PFSK-1 (cell line): ENCODE results near the gene RNF215.

Source experiments
- FOXP2 ChIP-seq: optimal IDR thresholded peaks from 2 replicates; pipeline ENCODE3; 2011; ENCODE audit warnings: borderline replicate concordance, control low read depth, inconsistent platforms; ENCODE audit not compliant: insufficient read depth; ENCODE audit errors: extremely low read length, extremely low read depth
- POLR2AphosphoS5 ChIP-seq: IDR thresholded peaks from 2 replicates; pipeline ENCODE4 v1.6.1; 2012; ENCODE audit warnings: low read depth, mild to moderate bottlenecking, control low read depth, low read length, moderate library complexity
- REST ChIP-seq, 2 experiments: IDR thresholded peaks; 2 replicates each; pipeline versions ENCODE4 v1.6.1 to v1.8.0; 2011 to 2012; ENCODE audit warnings: low read depth in 2 of 2, low read length in 2 of 2, control low read depth in 1 of 2, inconsistent platforms in 1 of 2, mild to moderate bottlenecking in 1 of 2, moderate library complexity in 1 of 2; ENCODE audit not compliant: insufficient read depth in 1 of 2
- SIN3A ChIP-seq: IDR thresholded peaks from 2 replicates; pipeline ENCODE4 v1.6.1; 2012; ENCODE audit warnings: mild to moderate bottlenecking, low read length, moderate library complexity, borderline replicate concordance; ENCODE audit not compliant: insufficient read depth
- TAF1 ChIP-seq: IDR thresholded peaks from 2 replicates; pipeline ENCODE4 v1.6.1; 2012; ENCODE audit warnings: low read length, control low read depth, borderline replicate concordance; ENCODE audit not compliant: insufficient read depth

RNF215 gene

GRCh38 chr22:30427871-30428270 is 40.7 kb upstream of the RNF215 start:
- TF ChIP-seq FOXP2 (no peak), POLR2AphosphoS5 (no peak), SIN3A (no peak), REST (IDR thresholded peaks at IDR 0.05; ENCODE audit: insufficient read depth in 1 of 2, low read depth in 2 of 2, low read length in 2 of 2) (no peak), TAF1 (no peak)

- TF ChIP-seq FOXP2 = peak; percentile 18
- TF ChIP-seq TAF1 = no peak
These were observed 39.5 kb upstream of the RNF215 start for GRCh38 chr22:30426388-30427353.

GRCh38 chr22:30425616-30426387 is 38.6 kb upstream of the RNF215 start, which contains the start of gene MTFP1:
TSS of gene MTFP1 (plus strand) at chr22:30425768. CDS start at chr22:30425880, 112 bp downstream.
- TF ChIP-seq TAF1 (0 out of 2 replicates have a peak, but pooled peaks have one; percentile 21), SIN3A (no peak), POLR2AphosphoS5 (peak; percentile 59), FOXP2 (no peak)

GRCh38 chr22:30425327-30425615 is 38.1 kb upstream of the RNF215 start:
- TF ChIP-seq POLR2AphosphoS5 = 0 out of 2 replicates have a peak, but pooled peaks have one; percentile 6
- no peak for TF ChIP-seq REST (IDR thresholded peaks at IDR 0.05; ENCODE audit: insufficient read depth in 1 of 2, low read depth in 2 of 2, low read length in 2 of 2)

- TF ChIP-seq SIN3A (no peak), POLR2AphosphoS5 (no peak), REST (IDR thresholded peaks at IDR 0.05; ENCODE audit: insufficient read depth in 1 of 2, low read depth in 2 of 2, low read length in 2 of 2) (no peak), FOXP2 (no peak), TAF1 (no peak)
These were observed 37.5 kb upstream of the RNF215 start for GRCh38 chr22:30424534-30425326.
